Epithelial cell of proximal tubule (primary cell): ENCODE results near the gene CFAP221. TPM values are rescaled to one million over a fixed set of nuclear protein-coding genes. Genes with fewer than 3 reads are reported as not detected.

Experiments used
- DNase-seq: peaks from one replicate; pipeline ENCODE4 v3.0.0-alpha.2; 2011; ENCODE audit warnings: low read depth
- H3K4me3 ChIP-seq: 2 replicates; pipeline ENCODE4 v1.5.1; 2011; ENCODE audit warnings: low read depth, mild to moderate bottlenecking, low read length
- CTCF ChIP-seq: conservative IDR thresholded peaks from 2 replicates; pipeline ENCODE4 v1.5.1; 2012; ENCODE audit warnings: low read depth, mild to moderate bottlenecking, low read length
- total RNA-seq: library from RNA; depleted of rRNA; stranded (reverse); fragments of >200 nt; gene quantifications from 2 replicates; pipeline ENCODE4 v1.2.3, GENCODE V29; 2015

Gene CFAP221
- total RNA-seq, 1 donor from 2014 or later: not detected

GRCh38 chr2:119691189-119691588 is 146.9 kb downstream of the CFAP221 start:
- TF ChIP-seq CTCF: no peak
- no peak overlapping the region for H3K4me3 ChIP-seq
- no peak for DNase-seq

GRCh38 chr2:119691651-119692245 is 147.5 kb downstream of the CFAP221 start:
- no peak for TF ChIP-seq CTCF
- DNase-seq: no peak
- no peak overlapping the region for H3K4me3 ChIP-seq

DNA sequence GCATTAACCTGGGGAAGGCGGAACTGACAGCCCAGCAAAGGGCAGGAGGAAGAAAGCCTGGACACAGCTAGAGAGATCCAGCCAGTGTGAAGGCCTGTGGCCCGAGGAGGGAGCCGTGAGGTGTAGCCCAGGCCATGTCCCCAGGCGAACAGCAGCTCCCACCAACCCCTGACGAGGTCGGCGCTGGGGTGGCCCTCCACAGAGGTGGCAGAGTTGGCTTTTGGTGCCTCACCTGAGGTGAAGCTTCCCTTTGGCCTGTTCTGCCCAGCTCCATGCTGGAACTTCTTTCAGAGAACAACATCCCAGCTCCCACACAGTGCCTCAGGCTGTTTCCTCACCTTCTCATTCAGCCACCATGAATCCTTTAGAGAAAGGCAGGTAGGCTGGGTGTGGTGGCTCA is 148.1 kb downstream of the CFAP221 start:
- no peak for TF ChIP-seq CTCF
- DNase-seq: no peak

DNA sequence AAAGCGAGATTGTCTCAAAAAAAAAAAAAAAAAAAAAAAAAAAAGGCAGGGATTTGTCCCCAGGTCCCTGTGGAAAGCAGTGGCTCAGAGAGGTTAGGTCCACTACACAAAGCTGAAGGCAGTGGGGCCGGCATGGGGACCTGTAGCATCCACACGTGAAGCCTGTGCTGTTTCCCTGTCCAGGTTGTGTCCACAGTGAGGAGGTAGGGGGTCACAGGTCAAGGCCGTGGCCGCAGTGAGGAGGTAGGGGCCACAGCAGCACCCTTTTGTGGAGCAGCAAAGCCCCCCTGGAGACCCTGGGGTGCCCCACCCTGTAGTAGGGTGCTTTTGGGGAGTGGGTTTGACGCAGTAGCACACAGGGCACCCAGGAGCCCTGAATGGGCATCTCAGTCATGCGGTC is 148.7 kb downstream of the CFAP221 start:
- TF ChIP-seq CTCF: no peak
- H3K4me3 ChIP-seq: no peak overlapping the region
- DNase-seq: no peak

More for the DNA sequence above, 148.1 kb downstream of the CFAP221 start:
- no peak overlapping the region for H3K4me3 ChIP-seq

- no peak for DNase-seq
- no peak for TF ChIP-seq CTCF
- H3K4me3 ChIP-seq: no peak overlapping the region
Measured at GRCh38 chr2:119693567-119693966, 149.3 kb downstream of the CFAP221 start.

DNA sequence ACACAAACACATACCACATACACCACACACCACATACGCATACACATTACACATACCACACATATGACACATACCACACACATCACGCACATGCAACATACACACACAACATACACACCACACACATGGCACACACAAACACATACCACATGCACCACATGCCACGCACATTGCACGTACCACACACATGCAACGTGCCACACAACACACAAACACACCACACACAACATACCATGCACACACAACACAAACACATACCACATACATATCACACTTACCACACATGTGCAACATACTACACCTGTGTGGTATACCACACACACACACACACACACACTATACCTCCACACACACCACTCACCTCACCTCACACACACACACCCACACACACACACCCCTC is 149.7 kb downstream of the CFAP221 start:
- H3K4me3 ChIP-seq: no peak overlapping the region
- TF ChIP-seq CTCF: no peak
- no peak for DNase-seq

DNA sequence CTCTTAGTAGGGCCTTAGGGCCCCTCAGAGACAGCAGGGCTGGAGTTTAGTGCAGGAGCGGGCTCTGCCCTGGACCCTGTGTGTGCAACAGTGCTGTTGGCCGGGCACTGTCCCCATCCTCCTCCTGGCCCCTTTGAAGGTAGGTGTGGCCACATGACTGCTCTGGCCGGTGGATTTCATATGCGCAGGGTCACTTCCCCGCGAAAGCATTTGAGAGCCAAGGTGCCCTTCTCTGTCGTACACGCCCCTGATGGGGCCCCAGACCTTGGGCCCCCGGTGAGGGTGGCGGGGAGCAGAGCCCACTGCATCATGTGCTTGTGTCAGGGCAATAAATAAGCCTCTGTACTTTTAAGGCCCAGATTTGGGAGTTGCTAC is 150.2 kb downstream of the CFAP221 start:
- DNase-seq: no peak
- H3K4me3 ChIP-seq: no peak overlapping the region
- TF ChIP-seq CTCF: no peak
